ENCODE results near the gene ADCY6.

DNA sequence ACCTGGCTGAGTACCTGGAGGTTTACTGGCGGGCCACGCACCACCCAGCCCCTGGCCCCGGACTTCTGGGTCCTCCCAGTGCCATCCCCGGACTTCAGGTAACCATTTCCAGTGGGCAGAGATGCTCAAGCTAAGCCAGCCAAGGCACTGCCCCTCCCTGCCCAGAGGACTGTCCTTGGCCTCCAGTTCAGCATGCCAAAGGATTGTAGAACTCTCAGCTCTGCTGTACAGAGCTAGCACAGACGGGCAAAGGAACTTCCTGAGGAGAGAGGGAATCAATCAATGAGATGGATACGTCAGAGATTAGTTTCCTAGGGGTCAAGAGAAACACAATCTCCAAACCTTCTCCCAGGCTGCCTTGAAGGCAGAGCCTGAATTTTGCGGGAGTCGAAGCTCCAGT, 38.1 kb upstream of the ADCY6 start:
- TF ChIP-seq, protein P1, sequence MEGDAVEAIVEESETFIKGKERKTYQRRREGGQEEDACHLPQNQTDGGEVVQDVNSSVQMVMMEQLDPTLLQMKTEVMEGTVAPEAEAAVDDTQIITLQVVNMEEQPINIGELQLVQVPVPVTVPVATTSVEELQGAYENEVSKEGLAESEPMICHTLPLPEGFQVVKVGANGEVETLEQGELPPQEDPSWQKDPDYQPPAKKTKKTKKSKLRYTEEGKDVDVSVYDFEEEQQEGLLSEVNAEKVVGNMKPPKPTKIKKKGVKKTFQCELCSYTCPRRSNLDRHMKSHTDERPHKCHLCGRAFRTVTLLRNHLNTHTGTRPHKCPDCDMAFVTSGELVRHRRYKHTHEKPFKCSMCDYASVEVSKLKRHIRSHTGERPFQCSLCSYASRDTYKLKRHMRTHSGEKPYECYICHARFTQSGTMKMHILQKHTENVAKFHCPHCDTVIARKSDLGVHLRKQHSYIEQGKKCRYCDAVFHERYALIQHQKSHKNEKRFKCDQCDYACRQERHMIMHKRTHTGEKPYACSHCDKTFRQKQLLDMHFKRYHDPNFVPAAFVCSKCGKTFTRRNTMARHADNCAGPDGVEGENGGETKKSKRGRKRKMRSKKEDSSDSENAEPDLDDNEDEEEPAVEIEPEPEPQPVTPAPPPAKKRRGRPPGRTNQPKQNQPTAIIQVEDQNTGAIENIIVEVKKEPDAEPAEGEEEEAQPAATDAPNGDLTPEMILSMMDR (IDR thresholded peaks at IDR 0.05; ENCODE audit: insufficient read depth, low read depth, low read length): no peak
- no peak for TF ChIP-seq EZH2 (IDR thresholded peaks at IDR 0.05; ENCODE audit: insufficient read depth, low read length)
